ENCODE data around the gene CARM1.

DNA sequence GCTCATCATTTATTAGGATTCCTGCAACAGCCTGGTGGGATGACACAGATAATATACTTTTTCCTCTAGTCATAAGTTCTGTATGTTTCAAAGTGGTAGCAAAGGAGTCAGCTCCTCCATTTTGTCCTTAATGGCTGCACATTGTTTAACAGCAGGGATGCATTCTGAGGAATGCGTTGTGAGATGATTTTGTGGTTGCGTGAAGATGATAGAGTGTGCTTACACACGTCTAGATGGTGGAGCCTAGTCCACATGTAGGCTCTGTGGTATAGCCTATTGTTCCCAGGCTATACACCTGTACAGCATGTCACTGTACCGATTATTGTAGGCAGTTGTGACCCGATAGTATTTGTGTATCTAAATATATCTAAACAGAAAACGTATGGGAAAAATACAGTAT, 94.0 kb downstream of the CARM1 start:
- no peak for TF ChIP-seq POLR2A (IDR thresholded peaks at IDR 0.05)
- TF ChIP-seq, protein P1, sequence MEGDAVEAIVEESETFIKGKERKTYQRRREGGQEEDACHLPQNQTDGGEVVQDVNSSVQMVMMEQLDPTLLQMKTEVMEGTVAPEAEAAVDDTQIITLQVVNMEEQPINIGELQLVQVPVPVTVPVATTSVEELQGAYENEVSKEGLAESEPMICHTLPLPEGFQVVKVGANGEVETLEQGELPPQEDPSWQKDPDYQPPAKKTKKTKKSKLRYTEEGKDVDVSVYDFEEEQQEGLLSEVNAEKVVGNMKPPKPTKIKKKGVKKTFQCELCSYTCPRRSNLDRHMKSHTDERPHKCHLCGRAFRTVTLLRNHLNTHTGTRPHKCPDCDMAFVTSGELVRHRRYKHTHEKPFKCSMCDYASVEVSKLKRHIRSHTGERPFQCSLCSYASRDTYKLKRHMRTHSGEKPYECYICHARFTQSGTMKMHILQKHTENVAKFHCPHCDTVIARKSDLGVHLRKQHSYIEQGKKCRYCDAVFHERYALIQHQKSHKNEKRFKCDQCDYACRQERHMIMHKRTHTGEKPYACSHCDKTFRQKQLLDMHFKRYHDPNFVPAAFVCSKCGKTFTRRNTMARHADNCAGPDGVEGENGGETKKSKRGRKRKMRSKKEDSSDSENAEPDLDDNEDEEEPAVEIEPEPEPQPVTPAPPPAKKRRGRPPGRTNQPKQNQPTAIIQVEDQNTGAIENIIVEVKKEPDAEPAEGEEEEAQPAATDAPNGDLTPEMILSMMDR (IDR thresholded peaks at IDR 0.05) = no peak
